ENCODE data around the gene LRRC73.
"Not testable (repeated sequence)": the region's sequence is repeated elsewhere in the genome, so short reads cannot be mapped to it uniquely, and the experiment has no call there.

Gene LRRC73

DNA sequence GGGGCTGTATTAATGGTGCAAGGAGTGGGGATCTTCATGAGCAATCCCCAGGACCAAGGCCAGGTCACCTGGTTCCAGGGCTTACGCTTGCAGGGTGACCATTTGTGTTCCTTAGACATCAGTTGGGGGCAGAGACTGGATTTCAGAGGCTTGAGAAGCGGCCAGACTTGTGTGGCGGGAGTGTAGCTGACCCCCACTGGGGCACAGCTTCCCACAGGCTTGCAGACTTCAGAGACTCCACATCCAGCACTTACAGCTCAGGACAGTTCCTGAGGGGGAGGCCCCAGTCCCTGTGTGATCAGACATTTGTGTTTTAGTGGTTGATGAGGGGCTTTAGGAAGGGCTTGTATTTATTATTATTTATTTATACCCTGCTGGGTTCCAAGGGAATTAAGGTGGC, 17.5 kb downstream of the LRRC73 start:
- DNase-seq (ENCODE audit: low read depth): peak; percentile 18

DNA sequence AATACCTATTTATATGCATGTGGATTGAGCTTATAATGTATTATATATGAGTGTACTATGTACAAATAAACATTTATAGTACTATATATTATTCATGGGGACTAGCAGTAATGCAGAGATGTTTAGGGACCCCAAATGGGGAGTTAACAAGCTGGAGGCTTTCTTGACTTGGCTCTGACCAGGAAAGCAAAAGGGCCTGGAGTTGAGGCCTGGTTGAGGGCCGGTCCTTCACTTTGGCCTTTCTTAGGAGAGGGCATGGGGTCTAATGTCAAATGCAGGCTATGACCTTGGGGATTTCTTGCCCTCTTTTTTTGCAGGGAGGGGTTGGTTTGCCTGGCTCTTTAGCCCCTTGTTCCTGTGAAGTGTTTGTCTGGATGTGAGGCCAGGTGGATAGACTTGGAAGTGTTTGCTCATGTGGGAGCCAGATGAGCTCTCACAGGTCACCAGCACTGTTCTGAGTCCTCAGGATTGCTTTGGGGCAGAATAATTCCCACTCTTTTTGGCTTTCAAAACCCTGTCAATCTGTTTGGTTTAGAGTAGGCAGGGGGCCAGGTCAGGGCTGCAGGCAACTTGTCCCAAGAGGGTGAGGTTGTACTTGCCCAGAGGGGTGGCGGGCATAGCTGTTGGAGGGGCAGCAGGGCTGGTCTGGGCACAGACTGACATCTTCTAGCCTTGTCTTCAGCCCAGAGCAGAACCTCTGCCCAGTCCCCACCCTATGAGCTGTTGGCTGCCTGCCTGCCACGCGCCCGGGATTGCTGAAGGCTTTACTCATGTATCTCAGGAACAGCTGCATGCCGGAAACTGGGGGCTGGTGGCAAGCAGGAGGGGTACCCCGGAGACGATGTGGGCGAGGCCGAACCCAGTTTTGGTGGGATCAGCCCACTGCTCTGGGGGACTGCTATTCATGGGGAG, 18.1 kb downstream of the LRRC73 start:
- peak; percentile 68 for DNase-seq (ENCODE audit: low read depth)

DNA sequence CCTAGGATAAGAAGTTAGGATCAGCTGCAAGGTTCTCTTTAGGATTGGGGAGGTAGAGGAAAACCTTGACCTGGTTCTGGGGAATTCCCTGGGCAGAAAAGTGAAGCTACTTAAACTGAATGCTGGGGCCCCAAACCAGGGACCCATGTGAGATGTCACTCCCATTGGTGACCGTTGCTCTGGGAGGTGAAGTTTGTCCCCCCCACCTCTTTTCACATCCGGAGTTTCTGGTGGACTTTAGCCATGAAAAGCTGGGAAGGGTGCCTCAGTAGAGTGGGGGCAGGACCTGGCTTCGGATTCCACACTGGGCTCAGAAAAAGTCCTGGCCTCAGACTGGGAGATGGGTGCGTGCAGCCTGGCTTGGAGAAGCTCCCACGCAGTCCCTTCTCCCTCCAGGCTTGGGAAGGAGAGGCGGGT, 19.6 kb downstream of the LRRC73 start:
- DNase-seq (ENCODE audit: low read depth): no peak

DNA sequence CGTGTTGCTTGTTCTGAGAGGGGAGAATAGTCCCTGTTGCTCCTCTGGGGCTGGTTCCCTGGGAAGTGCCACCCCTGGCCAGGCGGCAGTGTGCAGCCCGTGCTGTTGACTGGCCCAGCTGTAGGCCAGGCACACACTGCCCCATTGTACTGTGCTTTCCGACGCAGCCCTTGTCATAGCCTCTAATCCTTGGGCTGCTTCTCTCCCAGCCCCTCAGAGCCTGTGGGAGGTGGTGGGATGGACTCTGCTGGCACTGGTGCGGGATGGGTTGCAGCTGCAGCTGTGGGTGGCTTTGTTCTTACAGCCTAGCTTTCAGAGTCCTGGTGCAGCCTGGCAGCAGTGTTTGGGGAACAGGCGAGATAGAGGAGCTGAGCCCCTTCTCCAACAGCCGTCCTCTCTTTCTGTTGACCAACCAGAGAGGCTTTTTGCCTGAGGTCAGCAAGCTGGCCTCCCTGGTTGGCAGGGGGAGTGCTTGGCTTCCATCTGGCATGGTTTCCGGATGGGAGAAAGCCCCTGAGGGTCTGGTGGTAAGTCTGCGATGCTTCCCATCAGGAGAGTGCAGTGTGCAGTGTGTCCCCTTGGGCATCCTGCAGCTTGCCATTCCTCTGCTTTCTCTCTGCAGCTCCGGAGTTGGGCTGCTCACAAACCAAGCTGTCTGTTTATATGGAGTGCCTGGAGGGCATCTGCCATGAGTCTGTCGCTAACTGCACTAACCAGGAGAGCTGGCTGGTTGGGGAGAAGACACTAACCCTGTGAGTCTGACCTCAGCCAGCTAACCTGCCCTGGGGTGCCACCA, 20.7 kb downstream of the LRRC73 start:
- DNase-seq (ENCODE audit: low read depth): no peak

DNA sequence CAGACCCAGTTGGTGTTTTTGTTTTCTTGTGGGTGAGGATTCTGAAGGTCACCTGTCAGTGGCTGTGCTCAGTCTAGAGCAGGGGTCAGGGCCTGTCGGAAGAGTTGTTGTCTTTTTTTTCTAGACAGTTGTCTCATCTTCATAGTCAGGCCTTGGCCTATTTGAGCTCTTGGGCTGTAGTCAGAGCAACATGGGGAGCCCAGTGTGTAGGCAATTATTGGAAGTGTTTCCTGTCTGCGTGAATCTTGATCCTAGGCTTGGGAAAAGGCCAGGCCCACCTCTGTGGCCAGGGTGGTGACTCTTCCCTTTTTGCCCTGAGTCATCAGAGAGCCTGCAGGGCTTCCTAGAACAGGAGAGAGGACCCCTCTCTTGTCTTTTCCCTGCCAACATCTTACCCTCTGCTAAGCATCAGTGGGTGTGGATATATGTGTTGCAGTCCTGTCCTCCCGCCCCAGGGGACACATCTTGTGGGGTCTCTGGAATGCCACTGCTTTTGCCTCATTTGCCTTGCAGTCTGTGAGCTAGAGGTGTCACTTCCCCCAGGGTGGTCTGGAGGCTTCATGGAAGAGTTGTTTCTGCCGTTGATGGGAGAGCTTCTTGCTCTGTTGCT, 21.4 kb downstream of the LRRC73 start:
- no peak for DNase-seq (ENCODE audit: low read depth)

DNA sequence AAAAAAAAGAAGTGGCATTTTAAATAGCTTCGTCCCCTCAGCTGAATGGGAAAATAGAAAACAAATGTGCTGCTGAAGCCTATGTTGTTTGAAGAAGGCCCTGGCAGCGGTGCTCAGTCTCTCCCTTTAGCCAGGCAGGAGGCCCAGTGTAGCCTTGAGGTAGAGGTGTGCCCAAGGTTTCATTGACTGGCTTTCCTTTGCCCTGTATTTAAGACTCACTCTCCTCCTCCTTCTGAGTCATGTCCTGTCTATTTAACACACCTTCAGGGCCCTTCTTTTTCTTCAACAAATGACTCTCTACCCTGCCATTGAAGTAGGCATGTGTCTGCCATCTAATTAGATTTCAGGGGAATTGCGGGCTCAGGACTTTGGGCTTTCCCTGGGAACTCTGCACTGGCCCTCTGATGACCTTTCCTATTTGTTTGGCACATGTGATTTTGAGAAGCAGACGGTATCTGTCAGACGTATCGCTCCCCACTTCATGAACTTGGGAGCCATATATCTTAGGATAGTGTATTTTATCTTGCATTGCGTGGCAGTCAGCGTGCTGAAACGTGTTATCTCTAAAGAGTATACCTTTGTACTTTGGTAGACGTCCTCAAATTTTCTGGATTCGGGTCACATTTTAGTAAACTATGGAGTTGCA, 28.4 kb downstream of the LRRC73 start:
- DNase-seq (ENCODE audit: low read depth): no peak

DNA sequence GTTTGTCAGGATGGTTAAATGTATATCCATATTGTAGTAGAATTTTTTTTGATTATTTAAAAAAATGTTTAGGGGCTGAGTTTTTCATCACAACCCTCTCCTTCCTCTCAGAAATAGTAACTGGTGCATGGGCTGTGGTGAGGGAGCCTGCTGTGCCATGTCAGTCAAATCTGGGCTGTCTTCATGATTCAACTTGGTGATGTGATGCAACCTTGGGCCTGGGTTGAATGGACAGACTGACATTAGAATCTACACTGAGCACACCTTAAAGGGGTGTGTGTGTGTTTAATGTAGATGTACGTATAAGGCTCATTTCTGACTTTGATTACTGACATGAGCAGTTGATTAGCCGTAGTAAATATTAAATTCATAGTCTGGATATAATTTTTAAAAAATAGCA, 29.1 kb downstream of the LRRC73 start:
- peak; percentile 17 for DNase-seq (ENCODE audit: low read depth)

DNA sequence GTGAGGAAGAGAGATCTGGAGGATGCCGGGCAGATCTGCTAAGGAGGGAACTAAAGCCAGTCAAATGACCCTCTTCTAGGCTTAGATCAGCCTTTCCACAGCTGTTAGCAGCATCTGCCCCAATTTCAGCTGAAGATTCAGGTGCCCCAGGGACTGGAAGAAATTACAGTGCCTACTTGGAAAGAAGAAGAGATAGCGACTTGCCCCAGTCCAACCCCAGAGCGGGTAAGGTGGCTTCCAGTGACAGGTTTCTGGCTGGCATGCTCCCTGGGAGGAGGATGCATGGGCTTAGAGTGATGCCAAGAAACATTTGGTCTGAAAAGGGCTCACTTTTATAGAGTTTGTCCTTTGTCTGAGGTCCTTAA, 32.2 kb downstream of the LRRC73 start:
- DNase-seq (ENCODE audit: low read depth): no peak

DNA sequence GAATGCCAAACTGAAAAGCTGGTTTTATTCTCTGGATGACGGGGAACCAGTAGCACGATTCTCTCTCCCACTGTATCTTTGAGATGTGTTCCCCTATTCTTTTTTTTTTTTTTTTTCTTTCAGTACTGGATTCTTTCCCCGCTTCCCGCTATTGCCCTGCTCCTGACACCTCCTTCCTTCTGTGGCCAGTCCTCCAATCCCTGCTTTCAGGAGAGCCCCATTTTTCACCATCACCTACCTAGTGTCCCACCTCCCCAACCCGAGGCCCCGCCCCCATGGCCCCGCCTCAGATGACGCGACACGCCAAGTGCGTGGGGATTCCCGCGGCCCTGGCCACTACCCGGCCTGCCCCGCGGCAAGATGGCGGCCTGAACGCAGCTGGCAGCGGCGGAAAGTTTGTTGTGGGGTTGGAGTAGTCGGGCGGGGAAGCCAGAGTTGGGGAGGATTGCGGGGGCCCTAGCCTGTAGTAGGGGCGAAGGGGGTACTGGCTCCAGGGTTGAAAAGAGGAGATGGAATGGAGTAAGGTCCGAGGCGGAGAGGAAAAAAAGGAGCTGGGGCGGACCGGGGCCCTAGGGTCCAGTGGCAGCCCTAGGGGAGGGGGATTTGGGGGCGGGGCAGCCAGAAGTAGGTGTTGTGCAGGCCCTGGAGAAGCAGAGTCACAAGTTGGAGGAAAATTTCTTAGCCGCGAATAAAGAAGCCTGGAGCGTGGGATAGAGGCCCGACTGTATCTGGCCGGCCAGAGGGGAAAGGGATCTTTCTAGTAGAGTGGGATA, 32.7 kb downstream of the LRRC73 start, which contains the start of gene TJAP1:
Gene TJAP1 (plus strand): TSS at position 336 of the 773 bp plus-strand sequence. CDS start 21,432 bp downstream, outside the sequence.
- peak; percentile 81 for DNase-seq (ENCODE audit: low read depth)

DNA sequence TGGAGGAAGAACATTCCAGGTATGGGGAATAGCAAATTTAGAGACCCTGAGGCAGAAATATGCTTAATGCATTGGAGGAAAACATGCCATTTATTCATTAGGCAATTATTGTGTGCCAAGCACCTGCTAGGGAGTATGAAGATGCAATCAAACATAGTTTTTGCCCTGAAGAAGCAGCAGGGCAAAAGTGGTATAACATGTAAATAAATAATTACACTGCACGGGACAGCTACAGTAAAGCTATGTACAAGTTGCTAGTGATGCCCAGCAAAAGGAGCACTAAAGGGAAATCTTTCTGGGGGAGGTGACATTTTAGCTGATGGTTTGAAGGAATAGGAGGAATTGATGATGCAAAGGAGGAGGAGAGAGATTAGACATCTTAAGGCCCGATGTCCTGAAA, 33.4 kb downstream of the LRRC73 start:
- no peak for DNase-seq (ENCODE audit: low read depth)

DNA sequence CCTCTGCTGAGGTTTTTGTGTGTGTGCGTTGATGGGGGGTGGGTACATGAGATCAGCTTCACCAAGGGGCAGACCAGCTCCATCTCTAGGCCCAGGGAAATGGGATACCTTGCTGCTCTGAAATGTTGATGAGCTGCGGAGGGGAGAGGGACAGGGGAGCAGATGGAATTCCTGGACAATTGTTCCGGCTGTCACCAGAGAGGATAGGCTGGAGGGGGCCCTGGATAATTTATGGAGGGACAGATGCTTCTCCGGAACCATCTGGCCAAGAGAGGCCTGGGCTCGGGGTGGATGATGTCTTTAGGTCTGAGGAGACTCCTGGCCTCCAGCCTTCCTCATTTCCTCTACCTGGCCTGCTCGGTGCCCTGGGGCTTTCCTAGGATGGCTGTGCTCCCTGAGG, 34.6 kb downstream of the LRRC73 start:
- DNase-seq (ENCODE audit: low read depth): no peak

DNA sequence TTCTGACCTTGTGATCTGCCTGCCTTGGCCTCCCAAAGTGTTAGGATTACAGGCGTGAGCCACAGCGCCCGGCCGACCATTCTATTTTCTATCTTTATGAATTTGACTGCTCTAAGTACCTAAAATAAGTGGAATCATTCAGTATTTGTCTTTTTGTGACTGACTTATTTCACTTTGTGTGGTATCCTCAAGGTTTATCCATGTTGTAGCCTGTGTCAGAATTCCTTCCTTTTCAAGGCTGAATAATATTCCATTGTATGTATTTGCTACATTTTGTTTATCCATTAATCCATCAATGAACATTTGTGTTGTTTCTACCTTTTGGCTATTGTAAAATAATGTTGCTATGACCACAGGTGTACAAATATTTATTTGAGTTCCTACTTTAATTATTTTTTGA, 37.6 kb downstream of the LRRC73 start:
- DNase-seq (ENCODE audit: low read depth): no peak

DNA sequence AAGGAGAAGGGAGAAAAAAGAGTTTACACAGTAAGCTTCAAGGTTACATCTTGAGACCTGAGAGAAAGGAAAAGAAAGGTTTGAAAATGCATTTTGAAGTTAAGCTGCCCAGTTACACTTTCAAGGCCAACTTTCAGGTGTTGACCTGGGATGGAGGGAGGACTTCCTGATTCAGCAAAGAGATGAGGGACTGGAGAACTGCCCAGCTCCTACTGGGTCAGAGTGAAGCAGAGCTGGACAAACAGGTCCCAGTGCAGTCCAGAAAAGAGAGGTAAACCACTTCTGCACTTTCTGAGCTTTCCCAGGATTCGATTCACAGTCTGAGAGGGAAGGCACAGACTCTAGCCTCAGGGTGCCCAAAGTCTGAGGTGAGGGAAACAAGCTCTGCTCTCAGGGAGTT, 38.7 kb downstream of the LRRC73 start:
- DNase-seq (ENCODE audit: low read depth): no peak

DNA sequence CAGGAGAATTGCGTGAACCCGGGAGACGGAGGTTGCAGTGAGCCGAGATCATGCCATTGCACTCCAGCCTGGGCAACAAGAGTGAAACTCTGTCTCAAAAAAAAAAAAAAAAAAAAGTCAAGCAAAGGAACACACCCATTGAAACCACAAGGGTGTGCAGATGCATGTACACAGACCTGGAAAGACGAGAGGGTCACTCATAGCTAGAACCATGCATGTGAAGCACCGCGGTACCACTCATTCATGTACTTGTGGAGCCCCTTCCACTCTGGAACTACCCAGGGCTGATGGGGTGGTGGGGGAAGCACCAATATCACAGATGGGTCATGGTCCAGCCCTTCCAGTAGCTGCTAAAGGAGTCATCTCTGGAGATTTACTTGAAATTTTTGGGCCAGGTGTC, 40.2 kb downstream of the LRRC73 start:
- no peak for DNase-seq (ENCODE audit: low read depth)

DNA sequence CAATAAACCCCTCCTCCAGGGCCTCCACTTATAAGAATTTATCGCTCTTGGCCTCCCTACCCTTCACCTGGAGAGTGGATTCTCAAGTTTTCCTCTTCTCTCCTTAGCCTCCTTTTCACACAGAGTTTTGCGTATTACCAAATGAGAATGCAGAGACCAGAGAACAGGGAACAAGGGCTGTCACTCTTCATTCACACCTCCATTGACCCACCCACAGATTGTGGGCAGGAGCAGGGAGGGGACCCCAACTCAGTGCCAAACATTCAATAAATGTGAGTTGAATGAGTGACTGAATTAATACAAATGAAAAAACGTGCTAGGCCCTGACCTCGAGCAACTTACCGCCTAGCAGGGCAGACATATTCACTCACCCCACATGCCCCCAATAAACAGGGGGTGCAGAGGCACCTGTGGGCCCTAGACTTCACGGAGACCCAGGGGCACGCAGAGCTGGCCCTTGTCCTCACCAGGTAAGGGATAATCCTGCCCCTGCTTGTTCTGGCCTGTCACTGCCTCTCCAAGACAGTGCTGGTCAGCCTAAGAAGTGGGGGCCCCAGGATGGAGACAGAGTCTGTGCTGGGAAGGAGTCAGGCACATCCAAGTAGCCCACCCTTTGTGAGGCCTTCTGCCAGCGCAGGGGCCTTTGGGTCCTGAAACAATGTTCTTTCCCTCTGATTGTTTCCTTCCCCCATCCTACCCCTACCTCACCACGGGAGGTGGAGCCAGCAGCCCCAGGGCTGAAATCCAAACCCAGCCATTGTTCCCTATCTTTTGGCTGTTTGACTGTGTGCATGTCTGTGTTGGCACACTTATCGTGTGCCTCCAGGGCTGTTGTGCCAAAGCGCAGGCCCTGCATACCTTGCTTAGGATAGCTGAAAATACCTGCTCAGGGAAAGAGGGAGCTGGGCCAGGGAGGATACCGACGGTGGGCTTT, 41.1 kb downstream of the LRRC73 start:
- DNase-seq (ENCODE audit: low read depth): no peak

DNA sequence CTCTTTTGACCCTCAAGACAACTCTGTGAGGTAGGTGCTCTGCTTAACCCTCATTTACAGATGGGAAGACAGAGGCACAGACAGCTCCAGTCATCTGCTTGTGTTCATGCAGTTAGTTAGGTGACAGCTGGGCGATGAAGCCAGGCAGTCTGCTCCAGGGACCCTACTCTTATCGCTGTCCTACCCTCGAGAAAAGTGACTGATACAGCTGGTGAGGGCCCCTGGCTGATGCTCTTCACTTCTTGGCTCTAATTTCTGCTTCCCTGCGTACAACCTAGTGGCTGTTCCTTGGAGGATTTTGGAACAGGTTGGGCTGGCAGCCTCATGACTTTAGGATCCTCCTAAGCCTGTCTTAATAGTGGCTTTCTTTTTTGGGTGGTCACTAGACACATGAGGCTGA, 41.9 kb downstream of the LRRC73 start:
- DNase-seq (ENCODE audit: low read depth): no peak

DNA sequence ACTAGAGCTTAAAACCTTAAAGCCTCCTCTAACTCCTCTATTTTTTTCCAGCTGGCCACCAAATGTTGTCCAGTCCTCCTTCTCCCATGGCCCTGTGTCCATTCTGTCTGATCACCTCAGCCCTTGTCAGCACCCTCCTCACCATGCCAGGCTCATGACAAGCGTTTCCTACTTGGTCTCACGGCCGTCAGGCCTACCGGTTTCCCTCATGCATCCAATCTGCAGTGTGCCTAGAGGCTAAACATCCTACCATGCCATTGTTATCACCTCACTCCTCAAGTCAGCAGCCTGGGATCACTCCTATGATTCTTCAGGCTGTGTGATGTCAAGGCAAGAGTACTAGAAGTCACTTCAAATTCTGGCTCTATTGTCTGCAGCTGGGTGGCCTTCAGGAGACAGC, 42.4 kb downstream of the LRRC73 start:
- DNase-seq (ENCODE audit: low read depth): no peak

DNA sequence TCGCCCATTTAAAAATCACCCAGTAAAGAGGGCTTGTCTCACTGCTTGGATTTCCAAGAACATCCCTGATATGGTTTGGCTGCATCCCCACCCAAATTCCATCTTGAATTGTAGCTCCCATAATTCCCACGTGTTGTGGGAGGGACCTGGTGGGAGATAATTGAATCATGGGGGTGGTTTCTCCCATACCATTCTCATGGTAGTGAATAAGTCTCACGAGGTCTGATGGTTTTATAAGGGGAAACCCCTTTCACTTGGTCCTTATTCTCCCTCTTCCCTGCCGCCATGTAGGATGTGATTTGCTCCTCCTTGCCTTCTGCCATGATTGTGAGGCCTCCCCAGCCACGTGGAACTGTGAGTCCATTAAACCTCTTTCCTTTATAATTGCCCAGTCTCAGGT, 42.9 kb downstream of the LRRC73 start:
- not testable (repeated sequence) for DNase-seq (ENCODE audit: low read depth)

DNA sequence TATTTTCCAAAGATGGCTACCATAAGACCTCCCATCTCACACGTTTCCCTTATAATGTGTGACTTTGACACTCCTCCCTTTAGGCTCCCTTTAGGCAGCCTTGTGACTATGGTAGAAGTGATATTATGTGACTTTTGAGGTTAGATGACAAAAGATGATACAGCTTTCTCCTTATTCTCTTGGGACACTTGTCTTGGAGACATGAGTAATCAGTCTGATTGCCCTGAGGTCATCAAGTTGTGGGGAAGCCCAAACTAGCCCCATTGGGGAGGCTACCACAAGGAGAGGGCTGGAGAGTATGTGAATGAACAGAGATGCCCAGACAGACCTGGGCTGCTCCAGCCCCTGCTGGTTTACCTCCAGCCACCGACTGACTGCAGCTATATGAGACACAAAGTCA, 44.2 kb downstream of the LRRC73 start:
- DNase-seq (ENCODE audit: low read depth): no peak

DNA sequence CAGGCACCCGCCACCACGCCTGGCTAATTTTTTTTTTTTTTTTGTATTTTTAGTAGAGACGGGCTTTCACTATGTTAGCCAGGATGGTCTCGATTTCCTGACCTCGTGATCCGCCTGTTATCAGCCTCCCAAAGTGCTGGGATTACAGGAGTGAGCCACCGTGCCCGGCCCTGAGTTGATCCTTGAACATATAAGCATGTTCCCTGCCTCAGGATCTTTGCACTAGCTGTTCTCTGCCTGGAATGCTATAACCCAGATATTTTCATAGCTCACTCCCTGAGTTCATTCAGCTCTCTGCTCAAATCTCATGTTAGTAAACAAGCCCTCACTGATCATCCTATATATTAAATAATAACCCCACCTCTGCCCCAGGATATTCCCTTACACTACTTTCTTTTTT, 45.8 kb downstream of the LRRC73 start:
- DNase-seq (ENCODE audit: low read depth): no peak
